ENCODE data around the gene WDR82.
"Not testable (repeated sequence)": the region's sequence is repeated elsewhere in the genome, so short reads cannot be mapped to it uniquely, and the experiment has no call there.

The WDR82 gene

GRCh38 chr3:52279596-52279995 lies 1.1 kb upstream of the WDR82 start:
- TF ChIP-seq, protein P1, sequence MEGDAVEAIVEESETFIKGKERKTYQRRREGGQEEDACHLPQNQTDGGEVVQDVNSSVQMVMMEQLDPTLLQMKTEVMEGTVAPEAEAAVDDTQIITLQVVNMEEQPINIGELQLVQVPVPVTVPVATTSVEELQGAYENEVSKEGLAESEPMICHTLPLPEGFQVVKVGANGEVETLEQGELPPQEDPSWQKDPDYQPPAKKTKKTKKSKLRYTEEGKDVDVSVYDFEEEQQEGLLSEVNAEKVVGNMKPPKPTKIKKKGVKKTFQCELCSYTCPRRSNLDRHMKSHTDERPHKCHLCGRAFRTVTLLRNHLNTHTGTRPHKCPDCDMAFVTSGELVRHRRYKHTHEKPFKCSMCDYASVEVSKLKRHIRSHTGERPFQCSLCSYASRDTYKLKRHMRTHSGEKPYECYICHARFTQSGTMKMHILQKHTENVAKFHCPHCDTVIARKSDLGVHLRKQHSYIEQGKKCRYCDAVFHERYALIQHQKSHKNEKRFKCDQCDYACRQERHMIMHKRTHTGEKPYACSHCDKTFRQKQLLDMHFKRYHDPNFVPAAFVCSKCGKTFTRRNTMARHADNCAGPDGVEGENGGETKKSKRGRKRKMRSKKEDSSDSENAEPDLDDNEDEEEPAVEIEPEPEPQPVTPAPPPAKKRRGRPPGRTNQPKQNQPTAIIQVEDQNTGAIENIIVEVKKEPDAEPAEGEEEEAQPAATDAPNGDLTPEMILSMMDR (IDR thresholded peaks at IDR 0.05; ENCODE audit: low read depth, low read length, missing control alignments), result no peak
- no peak for DNase-seq (ENCODE audit: low read depth)
- H3K4me3 ChIP-seq (ENCODE audit: low read depth, low read length), result no peak overlapping the region; the same call in 1 of the 2 replicates

GRCh38 chr3:52277972-52278509 lies 408 bp downstream of the WDR82 start:
- TF ChIP-seq, protein P1 (IDR thresholded peaks at IDR 0.05; ENCODE audit: low read depth, low read length, missing control alignments), result peak; percentile 42
- no peak for DNase-seq (ENCODE audit: low read depth)
- H3K4me3 ChIP-seq (ENCODE audit: low read depth, low read length), result peak overlapping the region; percentile 87

DNA sequence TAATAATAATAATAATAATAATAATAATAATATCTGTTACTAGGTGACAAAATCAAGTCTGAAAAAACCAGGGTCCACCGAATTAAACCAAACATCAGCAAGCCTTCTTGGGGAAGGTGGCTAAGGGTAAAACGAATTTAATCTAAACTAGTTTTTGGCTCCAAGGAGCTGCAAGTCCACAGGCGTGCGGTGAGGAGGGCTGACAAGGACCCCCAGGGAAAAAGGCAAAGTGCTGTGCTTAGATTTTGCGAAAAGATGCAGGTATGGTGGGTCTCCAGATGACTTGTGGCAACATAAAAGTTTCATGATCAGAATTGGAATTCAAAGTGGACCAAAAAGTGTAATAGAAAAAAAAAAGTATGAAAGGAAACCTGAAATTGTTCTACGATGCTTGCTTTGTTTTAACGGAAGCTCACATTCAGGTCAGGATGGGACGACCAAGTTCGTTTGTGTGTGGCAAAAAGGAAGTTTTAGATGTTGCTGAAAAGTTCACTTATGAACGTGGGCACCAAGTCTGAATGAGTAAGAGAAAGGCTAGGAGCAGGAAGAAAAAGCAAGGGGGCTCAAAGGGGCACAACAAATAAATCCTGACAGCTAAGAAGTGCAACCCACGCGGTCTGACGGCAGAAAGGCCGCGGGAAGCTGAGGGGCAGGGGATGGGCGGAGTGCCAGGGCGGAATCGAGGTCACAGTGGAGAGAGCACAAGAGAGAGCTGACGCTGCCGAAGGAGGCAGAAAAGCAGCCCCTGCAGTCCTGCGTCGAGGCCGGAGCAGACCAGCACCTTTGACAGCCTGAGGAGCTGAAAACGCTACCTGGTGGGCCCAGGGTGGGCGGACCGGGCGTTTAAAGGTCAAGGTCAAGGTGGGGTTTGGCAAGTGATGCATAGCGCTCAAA lies 1.1 kb downstream of the WDR82 start:
- H3K4me3 ChIP-seq (ENCODE audit: low read depth, low read length), result peak overlapping the region; percentile 87
- DNase-seq (ENCODE audit: low read depth), result no peak
- TF ChIP-seq, protein P1 (IDR thresholded peaks at IDR 0.05; ENCODE audit: low read depth, low read length, missing control alignments), result no peak

DNA sequence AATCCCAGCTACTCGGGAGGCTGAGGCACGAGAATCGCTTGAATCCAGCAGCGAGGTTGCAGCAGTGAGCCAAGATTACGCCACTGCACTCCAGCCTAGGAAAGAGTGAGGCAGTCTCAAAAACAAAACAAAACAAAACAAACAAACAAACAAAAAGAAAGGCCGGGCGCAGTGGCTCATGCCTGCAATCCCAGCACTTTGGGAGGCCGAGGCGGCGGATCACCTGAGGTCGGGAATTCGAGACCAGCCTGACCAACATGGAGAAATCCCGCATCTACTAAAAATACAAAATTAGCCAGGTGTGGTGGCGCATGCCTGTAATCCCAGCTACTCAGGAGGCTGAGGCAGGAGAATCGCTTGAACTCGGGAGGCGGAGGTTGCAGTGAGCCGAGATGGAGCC lies 3.7 kb downstream of the WDR82 start:
- DNase-seq (ENCODE audit: low read depth); H3K4me3 ChIP-seq (ENCODE audit: low read depth, low read length): not testable (repeated sequence)

DNA sequence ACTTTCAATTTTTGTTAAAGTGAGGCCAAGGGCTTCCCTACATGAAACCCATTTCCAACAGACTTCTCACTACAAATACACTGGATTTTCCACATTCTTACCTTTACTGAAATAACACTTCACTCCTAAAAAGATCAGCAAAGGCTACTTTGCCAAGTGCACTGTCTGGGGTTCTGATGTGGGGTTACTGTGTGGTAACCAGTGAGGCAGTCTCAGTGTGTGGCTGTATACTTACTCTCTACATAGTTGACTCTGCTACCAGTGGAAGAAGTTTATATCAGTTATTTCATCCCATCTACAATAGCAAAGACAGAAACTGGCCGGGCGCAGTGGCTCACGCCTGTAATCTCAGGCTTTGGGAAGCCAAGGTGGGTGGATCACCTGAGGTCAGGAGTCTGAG lies 5.6 kb downstream of the WDR82 start:
- TF ChIP-seq, protein P1 (IDR thresholded peaks at IDR 0.05; ENCODE audit: low read depth, low read length, missing control alignments), result no peak
- DNase-seq (ENCODE audit: low read depth), result no peak
- H3K4me3 ChIP-seq (ENCODE audit: low read depth, low read length), result no peak overlapping the region

- DNase-seq (ENCODE audit: low read depth); H3K4me3 ChIP-seq (ENCODE audit: low read depth, low read length): not testable (repeated sequence)
These were observed 6.3 kb downstream of the WDR82 start for GRCh38 chr3:52272172-52272571.

DNA sequence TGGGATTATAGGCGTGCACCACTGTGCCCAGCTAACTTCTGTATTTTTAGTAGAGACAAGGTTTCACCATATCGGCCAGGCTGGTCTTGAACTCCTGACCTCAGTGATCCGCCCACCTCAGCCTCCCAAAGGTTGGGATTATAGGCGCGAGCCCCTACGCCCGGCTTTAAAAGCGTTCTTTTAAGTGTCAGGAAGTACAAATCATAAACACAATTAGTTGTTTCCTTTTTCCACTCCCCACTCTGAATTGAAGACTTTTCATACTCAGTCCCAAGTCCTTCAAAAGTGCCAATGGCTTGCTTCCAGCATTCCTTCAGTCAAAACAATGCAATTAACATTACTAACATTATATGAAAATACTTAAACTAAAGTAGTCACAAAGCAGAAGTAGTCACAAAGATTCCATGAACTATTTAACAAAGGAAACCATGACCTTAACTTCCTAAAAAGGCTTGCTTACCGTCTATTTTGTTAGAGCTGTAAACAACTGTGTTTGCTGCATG lies 8.1 kb downstream of the WDR82 start:
- no peak for DNase-seq (ENCODE audit: low read depth)
- no peak overlapping the region for H3K4me3 ChIP-seq (ENCODE audit: low read depth, low read length)
- TF ChIP-seq, protein P1 (IDR thresholded peaks at IDR 0.05; ENCODE audit: low read depth, low read length, missing control alignments), result no peak

GRCh38 chr3:52269776-52270175 lies 8.7 kb downstream of the WDR82 start:
- TF ChIP-seq, protein P1 (IDR thresholded peaks at IDR 0.05; ENCODE audit: low read depth, low read length, missing control alignments), result no peak
- H3K4me3 ChIP-seq (ENCODE audit: low read depth, low read length), result no peak overlapping the region

More at GRCh38 chr3:52269776-52270175, 8.7 kb downstream of the WDR82 start:
- DNase-seq (ENCODE audit: low read depth), result no peak

Data from GM12864 (cell line).